ENCODE data around the gene PKNOX2.

- TF ChIP-seq, protein P1, sequence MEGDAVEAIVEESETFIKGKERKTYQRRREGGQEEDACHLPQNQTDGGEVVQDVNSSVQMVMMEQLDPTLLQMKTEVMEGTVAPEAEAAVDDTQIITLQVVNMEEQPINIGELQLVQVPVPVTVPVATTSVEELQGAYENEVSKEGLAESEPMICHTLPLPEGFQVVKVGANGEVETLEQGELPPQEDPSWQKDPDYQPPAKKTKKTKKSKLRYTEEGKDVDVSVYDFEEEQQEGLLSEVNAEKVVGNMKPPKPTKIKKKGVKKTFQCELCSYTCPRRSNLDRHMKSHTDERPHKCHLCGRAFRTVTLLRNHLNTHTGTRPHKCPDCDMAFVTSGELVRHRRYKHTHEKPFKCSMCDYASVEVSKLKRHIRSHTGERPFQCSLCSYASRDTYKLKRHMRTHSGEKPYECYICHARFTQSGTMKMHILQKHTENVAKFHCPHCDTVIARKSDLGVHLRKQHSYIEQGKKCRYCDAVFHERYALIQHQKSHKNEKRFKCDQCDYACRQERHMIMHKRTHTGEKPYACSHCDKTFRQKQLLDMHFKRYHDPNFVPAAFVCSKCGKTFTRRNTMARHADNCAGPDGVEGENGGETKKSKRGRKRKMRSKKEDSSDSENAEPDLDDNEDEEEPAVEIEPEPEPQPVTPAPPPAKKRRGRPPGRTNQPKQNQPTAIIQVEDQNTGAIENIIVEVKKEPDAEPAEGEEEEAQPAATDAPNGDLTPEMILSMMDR (IDR thresholded peaks at IDR 0.05; ENCODE audit: low read depth, low read length, poor library complexity, severe bottlenecking): no peak
- no peak for TF ChIP-seq EZH2phosphoT487 (IDR thresholded peaks at IDR 0.05; ENCODE audit: borderline replicate concordance, low read length)
Measured at GRCh38 chr11:125235071-125235471, 70.5 kb downstream of the PKNOX2 start.

Measured in DOHH2 (cell line).